HEK293 (cell line): Measurements from ENCODE around the gene PREX1.

Source experiments
- FEZF1 ChIP-seq: fragments of 450-650 bp; formaldehyde crosslinking; IDR thresholded peaks from 2 replicates; pipeline ENCODE4 v1.5.1; 2016; ENCODE audit warnings: missing biosample characterization, missing genetic modification characterization
- ZNF423 ChIP-seq: fragments of 450-650 bp; formaldehyde crosslinking; IDR thresholded peaks from 2 replicates; pipeline ENCODE4 v1.5.1; 2016; ENCODE audit warnings: missing biosample characterization, missing genetic modification characterization
- ZNF639 ChIP-seq: fragments of 450-650 bp; formaldehyde crosslinking; IDR thresholded peaks from 2 replicates; pipeline ENCODE4 v1.5.1; 2016; ENCODE audit warnings: missing biosample characterization, missing genetic modification characterization

- no peak for TF ChIP-seq FEZF1 (tag by site-specific recombination)
- no peak for TF ChIP-seq ZNF423 (tag by site-specific recombination)
- TF ChIP-seq ZNF639: no peak
Measured at GRCh38 chr20:48688579-48688978, 139.2 kb downstream of the PREX1 start.
